Body of pancreas (tissue), 4 donors: ENCODE measurements around the gene TPCN2. TPM values are rescaled to one million over a fixed set of nuclear protein-coding genes. Genes with fewer than 3 reads are reported as not detected.

Experiments used
- ATAC-seq: fragments of 150-250 bp; one replicate; pipeline ENCODE4 v1.9.1; 2016
- DNase-seq, 4 donors: peaks; one replicate each; pipeline ENCODE4 v3.0.0-alpha.2; 2019
- H3K27ac ChIP-seq, 4 donors: fragments of 200-600 bp; sonication (generic); 1 replicate in 3 of 4; 2 replicates in 1 of 4; pipeline versions ENCODE4 v1.5.1 to v1.6.1; 2016 to 2019; ENCODE audit warnings: mild to moderate bottlenecking in 1 of 4, mixed read lengths in 1 of 4, moderate library complexity in 1 of 4
- H3K27me3 ChIP-seq, 2 donors: fragments of 200-600 bp; sonication (generic); one replicate each; pipeline ENCODE4 v1.6.0; 2016; ENCODE audit warnings: mild to moderate bottlenecking in 1 of 2
- H3K36me3 ChIP-seq, 2 donors: fragments of 200-600 bp; sonication (generic); replicated peaks in 1 of 2; 2 replicates each; pipeline ENCODE4 v1.5.1; 2016; ENCODE audit warnings: low read depth in 2 of 2; ENCODE audit not compliant: insufficient read depth in 1 of 2
- H3K4me1 ChIP-seq: fragments of 200-600 bp; sonication (generic); one replicate; pipeline ENCODE4 v1.6.0; 2016
- H3K4me3 ChIP-seq, 2 donors: fragments of 200-600 bp; sonication (generic); 1 replicate in 1 of 2; 2 replicates in 1 of 2; pipeline ENCODE4 v1.5.1; 2016 to 2019
- H3K9me3 ChIP-seq, 3 donors: fragments of 200-600 bp; sonication (generic); 1 replicate in 2 of 3; 2 replicates in 1 of 3; pipeline ENCODE4 v1.5.1; 2016
- POLR2A ChIP-seq, 3 donors: fragments of 450-650 bp; IDR thresholded peaks; one replicate each; pipeline ENCODE4 v1.6.1; 2016; ENCODE audit warnings: antibody characterized with exemption in 3 of 3, mild to moderate bottlenecking in 2 of 3
- WGBS, 2 donors: methylation state at CpG; one replicate each; pipeline ENCODE4 v1.1.5; 2017; 5-methylcytosine and 5-hydroxymethylcytosine counted together
- intact Hi-C: fragments of 100-400 bp; cut with DNase I; formaldehyde crosslinking; loops from one replicate; pipeline ENCODE4 v1.15.1; 2023
- total RNA-seq, 2 donors: library from RNA; depleted of rRNA; stranded (reverse); fragments of >200 nt; gene quantifications; one replicate each; pipeline ENCODE4 v1.1.0, GENCODE V29; 2016
- TF ChIP-seq, protein P1 (sequence below), 7 experiments: fragments of 450-650 bp in 4 of 7; fragments of 200-600 bp in 3 of 7; sonication (generic) in 3 of 7; IDR thresholded peaks; one replicate each; pipeline ENCODE4 v1.5.1; 2016 to 2019; ENCODE audit warnings: antibody characterized with exemption in 7 of 7

Gene TPCN2
- total RNA-seq, 2 donors from 2014 or later: 10.9 to 18.9 TPM

DNA sequence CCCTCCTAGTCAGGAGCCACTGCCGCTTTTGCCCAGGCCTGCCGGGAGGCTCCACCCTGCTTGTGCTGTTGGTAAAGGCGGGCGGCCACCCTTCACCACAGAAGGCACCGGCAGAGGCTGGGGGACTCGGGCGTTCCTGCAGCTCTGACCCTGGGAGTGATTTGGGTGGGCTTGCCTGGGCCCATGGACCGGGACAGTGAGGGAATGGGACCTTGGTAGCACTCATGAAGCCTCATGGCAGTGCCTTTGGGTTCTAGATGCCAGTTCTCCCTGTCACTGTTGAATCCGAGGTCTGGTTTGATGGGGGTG is 4.4 kb downstream of the TPCN2 start:
- ATAC-seq: no peak
- peaks cover 30% of the 10 kb centered on the region for H3K4me1 ChIP-seq
- H3K27ac ChIP-seq: no peak overlapping the region
- no peak for DNase-seq
- TF ChIP-seq, protein P1, sequence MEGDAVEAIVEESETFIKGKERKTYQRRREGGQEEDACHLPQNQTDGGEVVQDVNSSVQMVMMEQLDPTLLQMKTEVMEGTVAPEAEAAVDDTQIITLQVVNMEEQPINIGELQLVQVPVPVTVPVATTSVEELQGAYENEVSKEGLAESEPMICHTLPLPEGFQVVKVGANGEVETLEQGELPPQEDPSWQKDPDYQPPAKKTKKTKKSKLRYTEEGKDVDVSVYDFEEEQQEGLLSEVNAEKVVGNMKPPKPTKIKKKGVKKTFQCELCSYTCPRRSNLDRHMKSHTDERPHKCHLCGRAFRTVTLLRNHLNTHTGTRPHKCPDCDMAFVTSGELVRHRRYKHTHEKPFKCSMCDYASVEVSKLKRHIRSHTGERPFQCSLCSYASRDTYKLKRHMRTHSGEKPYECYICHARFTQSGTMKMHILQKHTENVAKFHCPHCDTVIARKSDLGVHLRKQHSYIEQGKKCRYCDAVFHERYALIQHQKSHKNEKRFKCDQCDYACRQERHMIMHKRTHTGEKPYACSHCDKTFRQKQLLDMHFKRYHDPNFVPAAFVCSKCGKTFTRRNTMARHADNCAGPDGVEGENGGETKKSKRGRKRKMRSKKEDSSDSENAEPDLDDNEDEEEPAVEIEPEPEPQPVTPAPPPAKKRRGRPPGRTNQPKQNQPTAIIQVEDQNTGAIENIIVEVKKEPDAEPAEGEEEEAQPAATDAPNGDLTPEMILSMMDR (IDR thresholded peaks at IDR 0.05): no peak
- TF ChIP-seq POLR2A (IDR thresholded peaks at IDR 0.05): no peak
- no peaks in the 10 kb centered on the region for H3K9me3 ChIP-seq
- H3K36me3 ChIP-seq: no peaks in the 10 kb centered on the region
- intact Hi-C loops: no loop called here
- WGBS, 2 donors: 85% methylated on average over 7 of the region's 9 CpGs; no CpG with 5 or more reads in 1 of the 2 donors
- no peaks in the 10 kb centered on the region for H3K27me3 ChIP-seq
- no peak overlapping the region for H3K4me3 ChIP-seq

DNA sequence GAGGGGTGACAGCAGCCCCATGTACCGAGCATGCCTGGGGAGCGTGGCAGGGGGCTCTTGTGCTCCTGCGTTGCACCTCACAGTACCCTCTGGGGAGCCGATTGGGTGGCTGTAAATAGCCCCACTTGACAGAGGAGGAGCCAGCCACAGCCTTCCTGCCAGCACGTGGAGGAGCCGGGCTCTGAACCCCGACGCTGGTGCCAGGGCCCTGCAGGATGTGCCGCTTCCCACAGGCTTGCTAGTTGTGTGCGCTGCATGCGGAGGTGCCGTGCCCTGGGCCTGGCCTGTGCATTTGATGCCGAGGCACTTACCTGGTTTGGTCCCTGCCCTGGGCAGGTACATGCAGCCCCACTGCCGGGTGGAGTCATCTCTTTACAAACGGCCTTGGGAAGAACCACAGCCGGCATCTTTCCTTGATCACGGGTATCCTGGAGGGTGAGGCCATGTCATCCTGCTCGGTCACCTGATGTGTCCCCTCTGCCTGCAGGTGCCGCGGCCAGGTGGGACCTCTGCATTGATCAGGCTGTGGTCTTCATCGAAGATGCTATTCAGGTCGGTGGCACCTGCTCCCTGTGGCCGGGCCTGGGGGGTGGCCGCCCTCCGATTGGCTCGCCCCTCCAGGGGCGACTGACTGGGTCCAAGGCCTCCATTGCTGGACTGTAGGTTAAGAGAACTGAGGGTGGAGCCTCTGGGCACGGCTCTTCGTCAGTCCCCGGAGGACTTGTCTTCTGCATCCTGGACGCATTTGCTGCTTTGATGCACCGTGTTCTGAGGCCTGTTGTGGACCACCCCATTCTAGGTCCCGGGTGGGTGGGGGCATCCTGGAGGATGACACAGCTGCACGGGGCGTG is 5.0 kb downstream of the TPCN2 start:
- WGBS, 2 donors: 75 to 84% methylated on average over 5 to 35 of the region's 35 CpGs
- no peaks in the 10 kb centered on the region for H3K27me3 ChIP-seq
- ATAC-seq: no peak
- H3K4me1 ChIP-seq: peaks cover 26% of the 10 kb centered on the region
- no peaks in the 10 kb centered on the region for H3K36me3 ChIP-seq
- no peaks in the 10 kb centered on the region for H3K9me3 ChIP-seq
- DNase-seq: no peak
- intact Hi-C loops: no loop called here
- TF ChIP-seq, protein P1 (IDR thresholded peaks at IDR 0.05): no peak
- TF ChIP-seq POLR2A (IDR thresholded peaks at IDR 0.05): no peak
- no peak overlapping the region for H3K27ac ChIP-seq
- H3K4me3 ChIP-seq: no peak overlapping the region

DNA sequence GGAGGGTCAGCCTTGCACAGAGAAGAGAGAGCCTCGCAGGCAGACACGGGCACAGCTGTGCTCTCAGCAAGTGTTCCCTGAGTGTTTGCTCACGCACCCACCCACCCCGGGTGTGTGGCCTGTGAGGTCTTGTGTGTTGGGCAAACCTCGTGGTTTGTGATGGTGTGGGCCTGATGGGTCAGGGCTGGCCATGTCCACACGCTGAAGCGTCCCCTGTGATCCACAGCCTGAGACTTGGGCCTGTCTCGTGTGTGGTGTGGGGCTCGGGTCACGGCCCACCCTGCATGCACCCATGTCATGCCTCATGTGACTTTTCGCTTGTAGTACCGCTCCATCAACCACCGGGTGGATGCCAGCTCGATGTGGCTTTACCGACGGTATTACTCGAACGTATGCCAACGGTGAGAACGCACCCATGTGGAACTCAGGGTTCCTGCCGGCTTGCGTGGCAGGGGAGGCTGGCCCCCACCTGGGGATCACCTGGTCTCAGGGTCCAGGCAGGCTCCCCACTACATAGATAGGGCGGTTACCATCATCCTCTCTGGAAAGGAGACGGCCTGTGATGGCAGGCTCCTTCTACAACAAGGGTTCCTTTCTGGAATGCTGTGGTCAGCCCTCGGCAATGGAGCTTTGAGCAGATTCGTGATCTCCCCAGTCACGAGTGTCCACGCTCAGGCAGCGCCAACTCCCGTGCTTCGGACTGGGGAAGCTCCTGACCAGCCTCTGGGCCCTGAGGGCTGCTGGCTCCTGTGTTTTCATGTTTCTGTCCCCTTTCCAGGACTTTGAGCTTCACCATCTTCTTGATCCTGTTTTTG is 5.9 kb downstream of the TPCN2 start:
- H3K27me3 ChIP-seq: no peaks in the 10 kb centered on the region
- intact Hi-C loops: no loop called here
- peaks cover 23% of the 10 kb centered on the region for H3K4me1 ChIP-seq
- ATAC-seq (no peak), DNase-seq (no peak)
- no peak overlapping the region for H3K4me3 ChIP-seq
- TF ChIP-seq POLR2A (IDR thresholded peaks at IDR 0.05): no peak
- TF ChIP-seq, protein P1 (IDR thresholded peaks at IDR 0.05): no peak
- WGBS, 2 donors: 91 to 92% methylated on average over 9 to 27 of the region's 31 CpGs
- no peaks in the 10 kb centered on the region for H3K9me3 ChIP-seq
- H3K36me3 ChIP-seq: no peaks in the 10 kb centered on the region
- no peak overlapping the region for H3K27ac ChIP-seq

DNA sequence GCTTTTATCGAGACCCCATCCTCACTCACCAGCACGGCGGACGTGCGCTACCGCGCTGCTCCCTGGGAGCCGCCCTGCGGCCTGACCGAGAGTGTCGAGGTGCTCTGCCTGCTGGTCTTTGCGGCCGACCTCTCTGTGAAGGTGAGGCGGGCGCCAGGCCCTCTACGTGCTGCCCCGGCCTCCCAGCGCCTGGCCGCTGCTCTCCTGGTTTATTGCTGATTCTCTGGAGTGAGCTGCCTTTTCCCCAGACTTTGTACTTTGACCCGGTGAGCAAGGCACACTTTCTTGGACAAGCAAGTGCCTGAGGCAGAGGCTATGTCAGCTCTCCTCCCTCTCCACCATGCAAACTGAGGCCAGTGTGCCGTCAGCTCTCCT is 6.5 kb downstream of the TPCN2 start:
- H3K27me3 ChIP-seq: no peaks in the 10 kb centered on the region
- DNase-seq: no peak
- H3K27ac ChIP-seq: no peak overlapping the region
- H3K9me3 ChIP-seq: no peaks in the 10 kb centered on the region
- peaks cover 17% of the 10 kb centered on the region for H3K4me1 ChIP-seq
- H3K36me3 ChIP-seq: no peaks in the 10 kb centered on the region
- WGBS, 2 donors: 67 to 87% methylated on average over 21 of the region's 21 CpGs
- ATAC-seq: no peak
- intact Hi-C loops: no loop called here
- no peak overlapping the region for H3K4me3 ChIP-seq
- no peak for TF ChIP-seq POLR2A (IDR thresholded peaks at IDR 0.05)
- TF ChIP-seq, protein P1 (IDR thresholded peaks at IDR 0.05): no peak
